ENCODE measurements around the gene NUDT6.

Gene NUDT6

DNA sequence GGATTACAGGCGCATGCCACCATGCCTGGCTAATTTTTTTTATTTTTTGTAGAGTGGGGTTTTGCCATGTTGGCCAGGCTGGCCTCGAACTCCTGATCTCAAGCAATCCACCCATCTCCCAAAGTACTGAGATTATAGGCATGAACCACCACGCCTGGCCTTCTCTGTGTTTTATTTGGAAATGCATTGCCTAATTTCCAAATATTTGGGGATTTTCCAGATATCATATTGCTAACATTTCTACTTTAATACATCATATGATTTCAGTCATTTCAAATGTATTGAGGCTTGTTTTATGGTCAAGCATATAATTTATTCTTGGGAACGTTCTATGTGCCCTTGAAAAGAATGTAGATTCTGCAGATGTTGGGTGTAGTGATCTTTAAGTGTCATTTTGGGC, 57.0 kb downstream of the NUDT6 start:
- TF ChIP-seq, protein P1, sequence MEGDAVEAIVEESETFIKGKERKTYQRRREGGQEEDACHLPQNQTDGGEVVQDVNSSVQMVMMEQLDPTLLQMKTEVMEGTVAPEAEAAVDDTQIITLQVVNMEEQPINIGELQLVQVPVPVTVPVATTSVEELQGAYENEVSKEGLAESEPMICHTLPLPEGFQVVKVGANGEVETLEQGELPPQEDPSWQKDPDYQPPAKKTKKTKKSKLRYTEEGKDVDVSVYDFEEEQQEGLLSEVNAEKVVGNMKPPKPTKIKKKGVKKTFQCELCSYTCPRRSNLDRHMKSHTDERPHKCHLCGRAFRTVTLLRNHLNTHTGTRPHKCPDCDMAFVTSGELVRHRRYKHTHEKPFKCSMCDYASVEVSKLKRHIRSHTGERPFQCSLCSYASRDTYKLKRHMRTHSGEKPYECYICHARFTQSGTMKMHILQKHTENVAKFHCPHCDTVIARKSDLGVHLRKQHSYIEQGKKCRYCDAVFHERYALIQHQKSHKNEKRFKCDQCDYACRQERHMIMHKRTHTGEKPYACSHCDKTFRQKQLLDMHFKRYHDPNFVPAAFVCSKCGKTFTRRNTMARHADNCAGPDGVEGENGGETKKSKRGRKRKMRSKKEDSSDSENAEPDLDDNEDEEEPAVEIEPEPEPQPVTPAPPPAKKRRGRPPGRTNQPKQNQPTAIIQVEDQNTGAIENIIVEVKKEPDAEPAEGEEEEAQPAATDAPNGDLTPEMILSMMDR (conservative IDR thresholded peaks at IDR 0.05; ENCODE audit: low read depth, low read length), result no peak
- H3K27me3 ChIP-seq (ENCODE audit: insufficient read depth, low read depth), result no peaks in the 10 kb centered on the region
- H3K27ac ChIP-seq, result no peak overlapping the region
- H3K36me3 ChIP-seq (ENCODE audit: insufficient read depth), result no peaks in the 10 kb centered on the region
- H3K79me2 ChIP-seq (ENCODE audit: insufficient read depth, low read depth), result peaks cover 8% of the 10 kb centered on the region; the same call in 1 of the 2 replicates
- no peaks in the 10 kb centered on the region for H4K20me1 ChIP-seq (ENCODE audit: insufficient read depth)
- H2AFZ ChIP-seq (ENCODE audit: low read depth), result no peak overlapping the region
- no peak overlapping the region for H3K4me3 ChIP-seq (IDR thresholded peaks at IDR 0.05; ENCODE audit: insufficient read depth, low read depth, low read length)
- H3K4me1 ChIP-seq (ENCODE audit: low read depth, poor library complexity, severe bottlenecking), result no peaks in the 10 kb centered on the region
- H3K9ac ChIP-seq, result no peak overlapping the region
- no peak overlapping the region for H3K4me2 ChIP-seq

DNA sequence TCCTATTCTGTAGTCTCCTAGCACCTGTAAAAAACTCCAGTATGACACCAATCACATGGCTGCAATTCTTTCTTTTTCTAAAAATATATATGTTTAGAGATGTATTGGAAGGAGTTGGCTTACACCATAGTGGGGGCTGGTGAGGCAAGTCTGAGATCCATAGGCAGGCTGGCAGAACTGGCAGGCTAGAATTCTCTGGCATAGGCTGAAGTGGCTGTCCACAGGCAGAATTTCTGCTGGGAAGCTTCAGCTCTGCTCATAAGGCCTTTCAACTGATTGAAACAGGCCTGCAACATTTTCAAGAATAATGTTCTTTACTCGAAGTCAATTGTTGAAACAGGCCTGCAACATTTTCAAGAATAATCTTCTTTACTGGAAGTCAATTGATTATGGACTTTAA, 58.8 kb downstream of the NUDT6 start:
- H3K27ac ChIP-seq, result no peak overlapping the region

DNA sequence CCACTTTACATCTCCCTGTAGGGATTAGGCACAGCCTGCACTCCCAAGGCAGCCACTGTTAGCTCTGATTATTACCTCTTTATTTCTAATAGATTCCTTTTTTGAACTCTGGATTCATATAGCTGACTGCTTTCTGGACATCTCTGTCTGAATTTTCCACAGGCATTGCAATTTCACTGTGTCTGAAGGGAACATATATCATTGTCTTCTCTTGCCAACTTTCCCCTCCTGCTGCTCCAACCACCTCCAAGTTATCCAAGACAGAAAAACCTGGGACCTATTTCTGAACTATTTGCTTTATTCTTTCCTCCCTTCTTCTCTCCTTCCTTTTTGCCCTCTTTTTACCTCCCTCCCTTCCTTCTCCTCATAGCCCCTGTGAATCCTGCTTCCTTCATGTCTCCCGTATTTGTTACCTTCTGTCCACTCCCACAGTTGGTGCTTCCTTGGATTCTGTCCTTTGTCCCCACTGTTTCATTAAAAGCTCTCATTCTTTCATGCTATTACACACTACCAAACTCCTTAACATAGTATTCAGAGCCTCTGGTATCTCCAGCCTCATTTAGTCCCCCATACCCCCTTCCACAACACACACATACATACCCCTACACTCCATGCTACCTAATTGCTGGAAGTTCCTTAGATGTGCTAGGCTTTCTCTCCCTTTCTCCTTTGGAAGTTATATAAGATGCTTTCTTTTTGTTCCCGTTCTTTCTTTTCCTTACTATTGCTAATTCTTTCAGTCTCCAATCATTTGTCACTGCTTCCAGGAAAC, 61.0 kb downstream of the NUDT6 start:
- no peak overlapping the region for H3K9ac ChIP-seq
- H2AFZ ChIP-seq (ENCODE audit: low read depth), result no peak overlapping the region
- no peak overlapping the region for H3K4me2 ChIP-seq
- H3K4me1 ChIP-seq (ENCODE audit: low read depth, poor library complexity, severe bottlenecking), result no peaks in the 10 kb centered on the region
- H3K27ac ChIP-seq, result no peak overlapping the region
- no peaks in the 10 kb centered on the region for H3K36me3 ChIP-seq (ENCODE audit: insufficient read depth)
- no peak overlapping the region for H3K4me3 ChIP-seq (IDR thresholded peaks at IDR 0.05; ENCODE audit: insufficient read depth, low read depth, low read length)
- 0 out of 2 replicates have a peak, but pooled peaks cover 8% of the 10 kb centered on the region for H3K79me2 ChIP-seq (ENCODE audit: insufficient read depth, low read depth)
- no peaks in the 10 kb centered on the region for H3K27me3 ChIP-seq (ENCODE audit: insufficient read depth, low read depth)
- no peaks in the 10 kb centered on the region for H4K20me1 ChIP-seq (ENCODE audit: insufficient read depth)
- TF ChIP-seq, protein P1 (conservative IDR thresholded peaks at IDR 0.05; ENCODE audit: low read depth, low read length), result no peak

More for the DNA sequence above, 58.8 kb downstream of the NUDT6 start:
- H3K4me1 ChIP-seq (ENCODE audit: low read depth, poor library complexity, severe bottlenecking), result no peaks in the 10 kb centered on the region
- H3K27me3 ChIP-seq (ENCODE audit: insufficient read depth, low read depth), result no peaks in the 10 kb centered on the region
- no peak overlapping the region for H3K9ac ChIP-seq
- H3K36me3 ChIP-seq (ENCODE audit: insufficient read depth), result no peaks in the 10 kb centered on the region
- no peak overlapping the region for H3K4me2 ChIP-seq
- TF ChIP-seq, protein P1 (conservative IDR thresholded peaks at IDR 0.05; ENCODE audit: low read depth, low read length), result no peak
- H2AFZ ChIP-seq (ENCODE audit: low read depth), result no peak overlapping the region
- peaks cover 8% of the 10 kb centered on the region; the same call in 1 of the 2 replicates for H3K79me2 ChIP-seq (ENCODE audit: insufficient read depth, low read depth)
- H4K20me1 ChIP-seq (ENCODE audit: insufficient read depth), result no peaks in the 10 kb centered on the region
- no peak overlapping the region for H3K4me3 ChIP-seq (IDR thresholded peaks at IDR 0.05; ENCODE audit: insufficient read depth, low read depth, low read length)

GRCh38 chr4:122858705-122859104, 63.7 kb downstream of the NUDT6 start:
- Histone ChIP-seq H2AFZ (ENCODE audit: low read depth) (no peak overlapping the region), H3K4me1 (ENCODE audit: low read depth, poor library complexity, severe bottlenecking) (peaks cover 2% of the 10 kb centered on the region), H3K27me3 (ENCODE audit: insufficient read depth, low read depth) (no peaks in the 10 kb centered on the region), H3K36me3 (ENCODE audit: insufficient read depth) (no peaks in the 10 kb centered on the region), H3K4me3 (IDR thresholded peaks at IDR 0.05; ENCODE audit: insufficient read depth, low read depth, low read length) (no peak overlapping the region), H3K4me2 (no peak overlapping the region), H3K9ac (no peak overlapping the region), H3K27ac (no peak overlapping the region), H3K79me2 (ENCODE audit: insufficient read depth, low read depth) (0 out of 2 replicates have a peak, but pooled peaks cover 3% of the 10 kb centered on the region), H4K20me1 (ENCODE audit: insufficient read depth) (no peaks in the 10 kb centered on the region)
- TF ChIP-seq, protein P1 (conservative IDR thresholded peaks at IDR 0.05; ENCODE audit: low read depth, low read length), result no peak
